Neural crest cell (in vitro differentiated cells): ENCODE results near the gene SERGEF. TPM values are rescaled to one million over a fixed set of nuclear protein-coding genes. Genes with fewer than 3 reads are reported as not detected.

ENCODE experiments used
- DNase-seq: peaks from one replicate; pipeline ENCODE4 v3.0.0; 2021; ENCODE audit warnings: low read depth, mixed read lengths, low spot score
- H3K27ac Mint-ChIP-seq: one replicate; pipeline ENCODE4 v1.8.0; 2021; ENCODE audit warnings: mild to moderate bottlenecking, mixed read lengths; ENCODE audit not compliant: unreplicated experiment
- H3K27me3 Mint-ChIP-seq: 2 replicates; pipeline ENCODE4 v1.8.0; 2021; ENCODE audit warnings: low read depth, mild to moderate bottlenecking, mixed read lengths
- H3K36me3 Mint-ChIP-seq: 2 replicates; pipeline ENCODE4 v1.8.0; 2021; ENCODE audit warnings: low read depth, mild to moderate bottlenecking, mixed read lengths
- H3K4me1 Mint-ChIP-seq: 2 replicates; pipeline ENCODE4 v1.8.0; 2021; ENCODE audit warnings: mixed read lengths
- H3K4me3 Mint-ChIP-seq: one replicate; pipeline ENCODE4 v1.8.0; 2021; ENCODE audit warnings: mild to moderate bottlenecking, mixed read lengths
- H3K9me3 Mint-ChIP-seq: 2 replicates; pipeline ENCODE4 v1.8.0; 2021; ENCODE audit warnings: mixed read lengths
- total RNA-seq: library from RNA; stranded (reverse); gene quantifications from 2 replicates; pipeline ENCODE4 v1.2.1, GENCODE V29; 2021
- TF ChIP-seq, protein P1 (sequence below): fragments of 200-600 bp; sonication (generic); conservative IDR thresholded peaks from 2 replicates; pipeline ENCODE4 v1.5.0; 2021; ENCODE audit warnings: antibody characterized with exemption, mild to moderate bottlenecking

SERGEF gene
- total RNA-seq, 1 donor from 2014 or later, result 29.6 TPM

DNA sequence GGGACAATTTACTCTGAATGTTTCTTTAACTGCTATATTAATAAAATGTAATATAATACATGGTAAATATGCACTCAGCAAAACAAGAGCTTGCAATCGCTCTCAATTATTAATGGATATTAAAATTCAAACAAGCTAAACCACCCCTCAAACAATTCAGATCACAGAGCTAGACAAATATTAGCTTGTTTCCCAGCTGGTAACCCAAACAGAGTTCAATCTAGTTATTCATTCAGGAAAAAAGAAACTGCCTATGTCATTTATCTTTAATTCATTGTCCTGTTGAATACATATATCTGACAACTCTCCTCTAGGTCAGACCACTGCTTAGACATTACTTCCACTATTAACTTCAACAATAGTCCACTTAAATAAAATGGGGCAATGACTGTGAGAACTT, 78.7 kb downstream of the SERGEF start:
- H3K27me3 Mint-ChIP-seq, result no peaks in the 10 kb centered on the region
- H3K36me3 Mint-ChIP-seq, result peaks cover 3% of the 10 kb centered on the region
- TF ChIP-seq, protein P1, sequence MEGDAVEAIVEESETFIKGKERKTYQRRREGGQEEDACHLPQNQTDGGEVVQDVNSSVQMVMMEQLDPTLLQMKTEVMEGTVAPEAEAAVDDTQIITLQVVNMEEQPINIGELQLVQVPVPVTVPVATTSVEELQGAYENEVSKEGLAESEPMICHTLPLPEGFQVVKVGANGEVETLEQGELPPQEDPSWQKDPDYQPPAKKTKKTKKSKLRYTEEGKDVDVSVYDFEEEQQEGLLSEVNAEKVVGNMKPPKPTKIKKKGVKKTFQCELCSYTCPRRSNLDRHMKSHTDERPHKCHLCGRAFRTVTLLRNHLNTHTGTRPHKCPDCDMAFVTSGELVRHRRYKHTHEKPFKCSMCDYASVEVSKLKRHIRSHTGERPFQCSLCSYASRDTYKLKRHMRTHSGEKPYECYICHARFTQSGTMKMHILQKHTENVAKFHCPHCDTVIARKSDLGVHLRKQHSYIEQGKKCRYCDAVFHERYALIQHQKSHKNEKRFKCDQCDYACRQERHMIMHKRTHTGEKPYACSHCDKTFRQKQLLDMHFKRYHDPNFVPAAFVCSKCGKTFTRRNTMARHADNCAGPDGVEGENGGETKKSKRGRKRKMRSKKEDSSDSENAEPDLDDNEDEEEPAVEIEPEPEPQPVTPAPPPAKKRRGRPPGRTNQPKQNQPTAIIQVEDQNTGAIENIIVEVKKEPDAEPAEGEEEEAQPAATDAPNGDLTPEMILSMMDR, result no peak
- DNase-seq, result no peak
- no peak overlapping the region for H3K4me3 Mint-ChIP-seq
- peaks cover 2% of the 10 kb centered on the region for H3K9me3 Mint-ChIP-seq
- no peak overlapping the region for H3K27ac Mint-ChIP-seq
- H3K4me1 Mint-ChIP-seq, result peaks cover 20% of the 10 kb centered on the region

DNA sequence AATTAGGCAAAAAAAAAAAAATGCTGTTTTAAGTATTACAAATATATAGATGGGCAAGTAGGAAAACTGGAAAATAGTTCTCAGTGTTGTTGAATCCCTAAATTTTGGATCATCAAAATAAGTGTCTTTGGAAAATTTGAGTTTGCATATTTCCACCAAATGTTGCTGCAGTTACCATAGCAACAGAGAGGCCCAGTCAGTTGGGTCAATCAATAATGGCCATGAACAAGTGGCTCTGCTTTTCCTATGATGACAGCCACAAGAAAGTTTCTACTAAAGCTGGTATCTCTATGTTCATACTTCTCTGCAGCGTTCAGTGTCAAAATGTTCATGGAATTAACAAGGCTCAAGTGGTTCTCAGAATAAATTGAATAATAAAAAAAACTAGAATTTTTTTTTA, 79.1 kb downstream of the SERGEF start:
- no peaks in the 10 kb centered on the region for H3K27me3 Mint-ChIP-seq
- no peak overlapping the region for H3K4me3 Mint-ChIP-seq
- TF ChIP-seq, protein P1, result no peak
- H3K27ac Mint-ChIP-seq, result no peak overlapping the region
- peaks cover 2% of the 10 kb centered on the region for H3K9me3 Mint-ChIP-seq
- H3K4me1 Mint-ChIP-seq, result peaks cover 20% of the 10 kb centered on the region
- no peak for DNase-seq
- H3K36me3 Mint-ChIP-seq, result peaks cover 3% of the 10 kb centered on the region

DNA sequence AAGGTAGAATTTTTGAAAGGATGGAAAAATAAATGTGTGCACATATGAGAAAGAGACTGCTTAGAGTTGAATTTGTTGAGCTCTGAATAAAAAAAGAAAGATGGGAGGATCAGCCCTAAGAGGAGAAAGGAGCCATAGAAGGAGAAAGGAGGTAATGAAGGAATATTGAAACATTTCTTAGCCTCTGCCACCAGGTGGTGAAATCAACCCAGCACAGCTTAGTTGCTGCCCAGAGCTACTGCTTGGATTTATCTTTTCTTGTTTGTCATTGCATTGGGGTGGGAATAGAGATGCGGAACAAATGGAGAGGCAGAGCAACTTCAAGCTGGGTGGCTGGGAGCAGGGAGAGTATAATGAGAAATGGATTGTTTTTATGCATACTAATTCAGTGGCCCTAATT, 80.4 kb downstream of the SERGEF start:
- TF ChIP-seq, protein P1, result peak; percentile 29
- Mint-ChIP-seq H3K36me3 (peaks cover 3% of the 10 kb centered on the region), H3K4me3 (no peak overlapping the region), H3K9me3 (peaks cover 2% of the 10 kb centered on the region), H3K27ac (no peak overlapping the region), H3K27me3 (no peaks in the 10 kb centered on the region), H3K4me1 (peaks cover 23% of the 10 kb centered on the region)
- DNase-seq, result no peak

DNA sequence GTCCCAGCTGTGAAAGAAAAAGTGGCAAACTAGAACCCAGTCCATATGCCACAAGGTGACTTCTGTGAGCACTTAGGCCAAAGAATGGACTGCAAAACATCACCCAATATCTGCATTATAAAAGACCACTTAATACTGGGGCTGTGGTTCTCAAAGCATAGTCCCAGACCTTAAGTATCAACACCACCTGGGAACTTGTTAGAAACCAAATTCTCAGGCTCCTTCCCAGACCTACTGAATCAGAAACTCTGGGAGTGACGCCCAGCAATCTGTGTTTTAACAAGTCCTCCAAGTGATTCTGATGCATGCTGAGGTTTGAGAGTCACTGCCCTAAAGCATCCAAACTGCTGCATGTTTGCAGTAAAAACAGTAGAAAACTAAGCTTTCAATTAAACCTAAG, 81.3 kb downstream of the SERGEF start:
- no peaks in the 10 kb centered on the region for H3K27me3 Mint-ChIP-seq
- H3K9me3 Mint-ChIP-seq, result peaks cover 2% of the 10 kb centered on the region
- peaks cover 28% of the 10 kb centered on the region for H3K4me1 Mint-ChIP-seq
- no peak overlapping the region for H3K4me3 Mint-ChIP-seq
- H3K36me3 Mint-ChIP-seq, result peaks cover 5% of the 10 kb centered on the region
- peak overlapping the region; percentile 54 for H3K27ac Mint-ChIP-seq
- TF ChIP-seq, protein P1, result no peak
- DNase-seq, result no peak

DNA sequence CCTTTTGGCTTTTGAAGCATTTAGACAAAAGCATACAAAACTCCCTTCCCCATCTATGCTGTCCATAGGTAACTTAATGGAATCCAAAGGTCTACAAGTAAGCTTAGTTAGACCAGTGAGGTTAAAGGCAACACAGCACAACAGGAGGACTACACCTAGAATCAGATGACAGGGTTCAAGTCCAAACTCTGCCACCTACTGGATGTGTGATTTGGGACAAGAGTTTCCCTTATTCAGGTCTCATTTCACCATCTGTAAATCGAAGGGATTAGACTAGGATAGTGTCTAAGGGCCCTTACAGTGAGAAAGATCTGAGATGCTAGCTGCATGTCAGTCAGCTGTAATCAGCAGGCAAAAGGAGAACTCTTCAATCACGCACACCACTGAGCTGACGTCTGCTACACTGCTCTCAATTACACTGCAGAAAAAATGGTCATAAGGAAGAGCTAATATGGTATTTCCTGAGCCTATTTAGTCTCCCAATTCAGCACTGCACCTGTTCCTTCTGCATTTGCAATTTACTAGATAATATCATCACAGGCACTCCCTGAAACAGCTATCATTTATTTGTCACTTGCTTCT, 82.2 kb downstream of the SERGEF start:
- Mint-ChIP-seq H3K27me3 (no peaks in the 10 kb centered on the region), H3K27ac (no peak overlapping the region), H3K4me1 (peaks cover 28% of the 10 kb centered on the region), H3K4me3 (no peak overlapping the region), H3K36me3 (peaks cover 6% of the 10 kb centered on the region), H3K9me3 (peaks cover 2% of the 10 kb centered on the region)
- no peak for DNase-seq
- TF ChIP-seq, protein P1, result no peak
